IPS-11a (cell line): Measurements from ENCODE around the gene BBS9.

Source experiments
- H3K4me3 ChIP-seq: one replicate; pipeline ENCODE4 v1.5.1; 2013; ENCODE audit warnings: low read depth, low read length, control low read depth

The BBS9 gene

DNA sequence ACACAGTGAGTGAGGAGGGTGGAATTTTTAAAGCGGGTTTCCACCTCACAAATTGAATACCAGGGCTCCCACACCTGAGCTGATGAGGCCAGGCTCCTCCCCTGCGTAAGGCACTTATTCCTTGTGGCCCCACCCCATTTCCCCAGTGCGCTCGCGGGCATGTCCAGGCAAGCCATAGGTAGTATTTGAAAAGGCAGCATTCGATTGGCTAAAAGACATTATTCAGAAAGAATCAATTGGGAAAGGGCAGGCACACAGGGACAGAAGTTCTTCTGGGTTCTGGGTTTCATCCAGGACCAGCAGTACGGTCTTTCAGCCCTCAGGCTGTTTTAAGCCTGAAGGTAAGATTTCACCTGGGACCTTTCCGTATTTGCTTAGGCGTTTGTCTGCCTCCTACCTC is 222.3 kb downstream of the BBS9 start:
- H3K4me3 ChIP-seq, result peak overlapping the region; percentile 14

DNA sequence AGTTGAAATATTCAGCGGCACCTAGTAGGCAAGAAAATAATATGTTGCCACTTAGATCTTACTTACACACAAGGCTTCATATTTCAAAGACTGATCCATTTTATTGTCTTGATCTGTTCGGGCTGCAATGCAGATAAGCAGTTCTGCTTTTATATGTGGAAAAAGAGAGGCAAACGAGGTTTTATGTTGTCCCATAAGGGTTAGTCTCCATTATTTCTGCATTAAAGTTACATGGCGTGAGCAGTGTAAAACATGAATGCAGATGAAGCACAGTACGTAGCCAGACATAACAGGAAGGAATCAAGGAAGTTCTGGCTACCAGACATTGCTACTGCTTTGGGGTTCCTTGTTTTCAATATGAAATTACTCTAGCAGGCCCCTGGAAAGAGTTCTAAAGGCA is 224.8 kb downstream of the BBS9 start:
- peak overlapping the region; percentile 25 for H3K4me3 ChIP-seq

- H3K4me3 ChIP-seq, result no peak overlapping the region
Measured at GRCh38 chr7:33355386-33355785, 226.0 kb downstream of the BBS9 start.

GRCh38 chr7:33356336-33356735 is 227.0 kb downstream of the BBS9 start:
- no peak overlapping the region for H3K4me3 ChIP-seq

GRCh38 chr7:33357846-33358245 is 228.5 kb downstream of the BBS9 start:
- H3K4me3 ChIP-seq, result no peak overlapping the region

- H3K4me3 ChIP-seq, result no peak overlapping the region
Measured at GRCh38 chr7:33369888-33370287, 240.5 kb downstream of the BBS9 start.

- H3K4me3 ChIP-seq, result no peak overlapping the region
Measured at GRCh38 chr7:33373195-33373594, 243.8 kb downstream of the BBS9 start.

DNA sequence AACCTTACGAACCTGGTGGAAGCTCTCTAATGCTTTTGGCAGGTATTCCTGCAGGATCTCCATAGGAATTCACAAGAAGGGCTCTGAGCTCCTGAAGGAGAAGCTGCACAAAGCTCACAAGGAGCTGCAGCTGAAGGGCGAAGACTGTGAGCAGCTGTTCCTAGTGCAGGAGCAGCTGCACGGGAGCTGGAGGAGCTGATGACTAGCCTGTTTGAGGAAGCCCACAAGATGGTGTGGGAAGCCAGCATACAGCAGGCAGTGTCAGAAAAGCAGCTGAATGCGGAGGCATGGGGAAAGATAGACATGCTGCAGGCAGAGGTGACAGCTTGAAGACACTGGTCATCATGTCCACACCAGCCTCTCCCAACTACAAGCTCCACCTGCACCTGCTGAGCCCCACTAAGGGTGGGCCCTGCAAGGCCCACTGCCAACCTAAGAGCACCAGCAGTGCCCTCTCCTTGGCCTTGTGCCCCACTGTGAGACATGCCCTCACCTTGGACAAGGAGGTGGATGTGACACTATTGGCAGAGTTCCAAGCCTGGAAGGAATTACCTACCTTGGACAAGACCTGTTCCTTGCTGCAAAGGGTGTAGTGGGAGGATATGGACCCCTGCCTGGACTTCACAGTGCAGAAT is 250.6 kb downstream of the BBS9 start:
- no peak overlapping the region for H3K4me3 ChIP-seq

GRCh38 chr7:33388332-33388731 is 259.0 kb downstream of the BBS9 start:
- H3K4me3 ChIP-seq, result no peak overlapping the region

GRCh38 chr7:33392148-33392547 is 262.8 kb downstream of the BBS9 start:
- no peak overlapping the region for H3K4me3 ChIP-seq

- H3K4me3 ChIP-seq, result no peak overlapping the region
Measured at GRCh38 chr7:33393770-33394169, 264.4 kb downstream of the BBS9 start.

GRCh38 chr7:33395340-33395739 is 266.0 kb downstream of the BBS9 start:
- H3K4me3 ChIP-seq, result no peak overlapping the region

DNA sequence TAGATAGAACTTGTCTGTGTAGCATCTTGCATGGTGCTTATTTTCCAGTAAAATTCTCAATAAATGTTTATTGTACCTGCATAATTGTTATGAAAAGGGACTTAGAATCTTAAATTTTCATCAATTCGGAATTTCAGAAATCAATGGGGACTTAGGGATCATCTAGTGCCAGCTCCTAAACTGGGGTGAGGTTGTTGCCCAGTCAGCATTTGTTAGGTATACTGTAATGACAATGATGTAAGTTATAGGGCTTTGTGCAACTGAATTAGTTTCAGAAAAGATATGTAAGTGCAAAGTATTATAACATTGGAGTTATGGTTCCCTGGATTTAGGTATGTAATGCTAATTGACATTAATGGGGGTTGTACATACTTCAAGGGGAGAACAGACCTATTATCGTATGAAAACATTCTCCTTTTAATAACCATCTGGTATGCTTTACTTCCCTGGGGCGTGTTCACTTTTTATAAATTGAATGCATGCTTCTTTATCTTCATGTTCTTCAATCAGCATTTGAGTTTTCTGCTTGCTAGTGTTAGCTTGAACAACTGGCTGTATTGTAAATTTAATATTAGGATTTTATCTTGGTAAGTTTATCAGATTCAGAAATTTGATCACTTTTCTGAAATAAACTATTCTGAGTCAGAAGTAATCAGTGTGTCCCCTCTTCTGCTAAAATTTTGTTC is 270.3 kb downstream of the BBS9 start:
- no peak overlapping the region for H3K4me3 ChIP-seq

GRCh38 chr7:33400214-33400538 is 270.8 kb downstream of the BBS9 start:
- H3K4me3 ChIP-seq, result no peak overlapping the region

- H3K4me3 ChIP-seq, result no peak overlapping the region
Measured at GRCh38 chr7:33410266-33410665, 280.9 kb downstream of the BBS9 start.

- H3K4me3 ChIP-seq, result no peak overlapping the region
Measured at GRCh38 chr7:33411020-33411419, 281.7 kb downstream of the BBS9 start.

- H3K4me3 ChIP-seq, result no peak overlapping the region
Measured at GRCh38 chr7:33412331-33412730, 283.0 kb downstream of the BBS9 start.

GRCh38 chr7:33418251-33418701 is 288.9 kb downstream of the BBS9 start:
- H3K4me3 ChIP-seq, result no peak overlapping the region

DNA sequence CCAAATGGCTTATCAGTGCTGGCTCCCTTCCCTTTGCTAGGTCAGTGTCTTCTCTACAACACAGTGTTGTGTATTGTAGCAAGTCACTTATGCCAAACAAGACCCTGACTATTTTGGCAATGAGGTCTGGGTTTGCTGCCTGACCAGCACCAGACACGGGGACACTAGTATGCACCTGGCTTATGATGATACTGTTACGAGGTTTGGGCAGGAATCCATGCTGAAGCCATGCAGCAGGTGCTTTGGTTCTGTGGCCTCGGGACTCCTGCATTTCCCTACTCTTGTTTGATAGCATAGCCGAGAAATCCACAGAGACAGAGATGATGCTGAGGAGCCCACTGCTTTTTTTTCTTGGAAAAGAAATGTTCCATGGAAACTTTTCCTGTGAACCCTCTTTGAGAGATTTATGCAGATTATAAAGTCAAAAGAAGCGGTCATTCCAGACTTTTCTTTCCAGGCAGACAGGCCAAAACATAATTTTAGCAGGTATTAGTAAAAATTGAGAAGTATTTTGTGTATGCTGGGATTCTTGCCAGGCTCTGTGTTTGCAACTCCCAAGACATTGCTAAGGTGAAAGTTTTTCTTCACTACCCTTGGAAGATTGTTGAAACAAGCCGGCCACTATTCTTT is 291.1 kb downstream of the BBS9 start:
- no peak overlapping the region for H3K4me3 ChIP-seq

- no peak overlapping the region for H3K4me3 ChIP-seq
Measured at GRCh38 chr7:33421429-33421828, 292.1 kb downstream of the BBS9 start.

DNA sequence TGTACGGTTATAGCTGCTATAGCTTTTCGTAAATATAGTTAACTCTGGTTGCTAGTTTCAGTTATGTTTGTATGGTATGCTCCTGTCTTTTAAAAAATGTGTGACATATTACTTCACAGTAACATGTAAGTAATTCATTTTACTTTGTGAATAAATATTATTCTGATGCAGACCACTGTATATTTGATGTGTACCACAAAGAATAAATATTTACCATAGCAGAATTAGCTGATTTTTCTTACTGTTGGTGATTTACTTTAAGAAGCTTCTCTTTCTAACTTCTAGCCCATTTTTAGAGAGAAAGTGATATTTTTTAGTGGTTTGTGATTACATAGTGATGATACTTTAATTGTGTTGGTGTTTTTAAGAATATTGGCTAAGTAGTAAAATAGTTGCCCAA is 292.8 kb downstream of the BBS9 start:
- no peak overlapping the region for H3K4me3 ChIP-seq

DNA sequence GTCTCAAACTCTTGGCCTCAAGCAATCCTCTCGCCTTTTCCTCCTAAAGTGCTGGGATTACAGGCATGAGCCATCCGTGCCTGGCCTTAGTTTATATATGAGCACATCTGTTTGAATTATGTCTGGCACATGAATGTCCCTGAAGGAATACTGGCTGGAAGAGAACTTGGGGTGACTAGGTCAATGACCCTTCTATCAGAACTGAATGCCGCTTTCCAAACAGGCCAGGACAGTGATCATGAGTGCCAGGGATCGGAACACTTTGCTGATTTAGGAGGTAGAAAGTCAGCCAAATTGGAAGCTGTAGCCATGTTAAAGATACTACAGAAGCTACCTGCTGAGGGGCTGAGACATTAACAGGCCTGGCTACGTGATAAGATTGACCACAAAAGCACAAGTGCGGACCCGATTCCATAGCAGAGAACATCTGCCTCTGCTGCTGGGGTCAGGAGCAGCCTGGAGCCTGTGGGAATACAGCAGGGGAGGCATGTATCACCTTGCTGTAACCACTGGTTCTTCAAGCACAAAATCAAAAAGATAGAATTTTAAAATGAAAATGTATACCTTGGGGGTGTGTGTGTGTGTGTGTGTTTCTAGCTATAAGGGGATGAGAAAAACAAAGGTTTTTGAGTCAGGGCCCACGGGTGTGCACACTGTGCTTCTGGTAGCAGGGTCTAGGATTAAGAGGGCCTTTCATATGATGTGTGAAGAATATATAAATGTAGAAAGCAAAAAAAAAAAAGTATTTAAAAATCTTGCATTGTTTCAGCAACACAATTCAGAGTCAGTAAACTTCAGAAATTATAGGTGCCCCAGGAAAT is 293.7 kb downstream of the BBS9 start:
- H3K4me3 ChIP-seq, result no peak overlapping the region
